Stimulated activated CD8-positive, alpha-beta memory T cell treated with anti-CD3 and anti-CD28 coated beads, Interleukin-4, amount 100 ng/mL, for 1 hour (primary cell): Measurements from ENCODE around the gene ZSCAN20.

ENCODE experiments used
- DNase-seq, 2 donors: peaks; one replicate each; pipeline ENCODE4 v3.0.0-alpha.2; 2020; ENCODE audit warnings: low read depth in 2 of 2, low spot score in 1 of 2

The ZSCAN20 gene

GRCh38 chr1:33472269-33472980 lies at the start of gene ZSCAN20:
Gene ZSCAN20, plus strand, starts transcription at chr1:33472645. Its CDS starts 6,644 bp downstream, at chr1:33479289.
- peak; percentile 61 to 69 for DNase-seq

- DNase-seq: no peak
Observed at GRCh38 chr1:33424205-33424604, 48.2 kb upstream of the ZSCAN20 start.

GRCh38 chr1:33424610-33425009 lies 47.8 kb upstream of the ZSCAN20 start:
- no peak for DNase-seq

- no peak for DNase-seq
Observed at GRCh38 chr1:33425900-33426299, 46.5 kb upstream of the ZSCAN20 start.

GRCh38 chr1:33426916-33427315 lies 45.5 kb upstream of the ZSCAN20 start:
- no peak for DNase-seq

- no peak for DNase-seq
Observed at GRCh38 chr1:33428661-33429060, 43.8 kb upstream of the ZSCAN20 start.

- DNase-seq: no peak
Observed at GRCh38 chr1:33429332-33429731, 43.1 kb upstream of the ZSCAN20 start.

GRCh38 chr1:33429856-33430691 lies 42.4 kb upstream of the ZSCAN20 start:
- no peak for DNase-seq

DNA sequence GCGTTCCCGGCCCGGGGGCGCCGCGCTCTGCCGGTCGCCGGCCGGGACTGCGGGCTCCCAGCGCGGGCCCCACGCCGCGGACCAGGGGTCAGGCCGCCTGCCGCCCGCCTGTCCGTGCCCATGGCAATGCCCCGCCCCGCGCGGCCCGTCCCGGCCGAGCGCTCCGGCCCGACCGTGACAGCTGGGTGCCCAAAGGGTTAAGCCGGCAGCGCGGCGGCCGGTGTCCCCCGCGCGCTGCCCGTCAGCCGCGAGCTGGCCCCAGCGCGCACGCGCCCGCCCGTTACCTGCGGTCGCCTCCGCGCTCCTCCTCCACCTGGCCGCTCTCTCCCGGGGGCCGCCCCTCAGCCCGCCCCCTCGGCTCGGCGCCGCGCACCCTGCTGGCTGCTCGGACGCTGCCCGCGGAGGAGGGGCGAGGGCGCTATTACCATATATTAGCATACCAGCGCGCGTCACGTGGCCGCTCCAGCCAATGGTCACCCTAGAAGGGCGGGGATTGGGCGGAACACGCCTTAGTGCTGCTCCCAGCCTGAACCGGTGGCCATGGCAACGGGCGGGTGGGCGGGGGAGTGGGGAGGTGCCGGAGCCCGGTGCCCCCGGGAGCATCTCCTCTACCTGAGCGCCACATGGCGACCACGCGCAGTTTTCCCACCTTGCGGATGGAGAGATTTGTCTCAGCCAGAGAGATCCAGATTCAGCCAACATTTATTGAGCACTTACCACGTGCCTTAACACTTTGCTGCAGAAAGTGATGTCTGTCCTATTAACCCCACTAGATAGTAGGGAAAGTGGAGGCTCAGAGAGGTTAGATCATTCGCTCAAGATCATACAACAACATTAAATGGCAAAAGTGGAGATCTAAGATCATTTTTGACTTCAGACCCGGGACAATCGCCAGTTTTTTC lies 41.5 kb upstream of the ZSCAN20 start, which contains the start of gene PHC2:
Gene PHC2 (minus strand): TSS at position 404 of the 902 bp plus-strand sequence. CDS start 55,556 bp downstream, outside the sequence.
- DNase-seq: peak; percentile 71 to 79

- DNase-seq: no peak
Observed at GRCh38 chr1:33433509-33434362, 38.7 kb upstream of the ZSCAN20 start.

- no peak for DNase-seq
Observed at GRCh38 chr1:33434363-33434750, 38.1 kb upstream of the ZSCAN20 start.

DNA sequence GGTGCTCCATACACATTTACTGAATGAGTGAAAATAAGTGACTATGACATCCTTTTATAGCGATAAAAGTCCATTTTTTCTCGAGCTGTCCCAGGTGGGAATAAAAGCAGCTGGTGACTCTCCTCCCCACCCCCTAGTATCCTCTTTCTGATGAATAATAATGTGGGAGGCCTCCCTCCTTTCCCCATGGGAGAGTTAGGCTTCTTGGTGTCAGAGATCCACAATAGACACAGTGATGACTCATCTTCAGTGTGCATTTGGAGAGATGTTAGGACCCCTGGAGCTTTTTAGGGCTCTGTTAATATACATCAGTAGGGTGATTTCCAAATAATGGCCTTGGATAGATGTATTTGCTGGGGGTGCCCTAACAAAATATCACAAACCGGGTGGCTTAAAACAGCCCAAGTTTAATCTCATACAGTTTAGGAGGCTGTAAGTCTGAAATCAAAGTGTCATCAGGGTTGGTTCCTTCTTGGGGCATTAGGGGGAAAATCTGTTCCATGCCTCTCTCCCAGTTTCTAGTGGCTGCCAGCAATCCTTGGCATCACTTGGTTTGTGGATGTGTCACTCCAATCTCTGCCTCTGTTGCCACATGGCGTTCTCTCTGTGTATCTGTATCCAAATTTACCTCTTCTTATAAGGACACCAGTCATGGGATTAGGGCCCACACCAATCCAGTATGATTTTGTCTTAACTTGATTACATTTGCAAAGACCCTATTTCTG lies 37.2 kb upstream of the ZSCAN20 start:
- no peak for DNase-seq

GRCh38 chr1:33436557-33437285 lies 35.7 kb upstream of the ZSCAN20 start:
- no peak for DNase-seq

DNA sequence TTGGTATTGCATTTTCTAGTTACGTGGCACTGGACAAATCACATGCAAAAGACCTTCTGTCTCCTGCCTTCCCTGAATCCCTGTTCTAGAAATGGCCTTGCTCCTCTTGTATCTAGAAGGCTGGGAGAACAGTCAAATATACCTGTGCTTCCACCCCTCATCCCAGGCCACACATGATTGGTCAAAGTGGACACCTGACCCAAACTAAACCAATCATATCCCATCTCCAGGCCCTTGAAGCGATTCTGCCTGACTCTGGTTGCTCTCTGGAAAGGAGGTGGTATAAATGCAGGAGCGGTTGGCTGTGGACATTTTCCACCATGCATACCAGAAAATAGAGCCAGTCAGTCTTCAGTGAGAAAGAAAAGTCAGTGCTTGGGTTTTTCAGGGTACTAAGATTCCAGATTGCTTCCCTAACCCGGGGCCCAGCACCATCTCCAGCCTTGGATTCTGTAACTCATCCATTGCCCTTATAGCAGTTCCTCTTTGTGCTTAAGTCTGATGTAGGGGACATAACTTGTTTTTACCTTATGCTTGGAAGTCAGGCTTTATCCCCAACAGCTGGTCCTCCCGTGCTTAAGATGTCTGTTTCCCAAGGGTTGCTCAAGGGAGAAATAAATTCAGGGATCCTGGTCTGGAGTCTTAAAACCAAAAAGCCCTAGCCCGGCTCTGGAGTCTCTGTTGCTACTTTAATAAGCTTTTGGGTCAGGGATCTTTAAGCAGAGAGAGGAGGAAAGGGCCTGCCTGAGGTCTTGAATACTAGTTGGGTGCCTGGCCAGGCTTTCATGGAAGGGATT lies 33.9 kb upstream of the ZSCAN20 start:
- no peak for DNase-seq

GRCh38 chr1:33439662-33440061 lies 32.8 kb upstream of the ZSCAN20 start:
- no peak for DNase-seq

DNA sequence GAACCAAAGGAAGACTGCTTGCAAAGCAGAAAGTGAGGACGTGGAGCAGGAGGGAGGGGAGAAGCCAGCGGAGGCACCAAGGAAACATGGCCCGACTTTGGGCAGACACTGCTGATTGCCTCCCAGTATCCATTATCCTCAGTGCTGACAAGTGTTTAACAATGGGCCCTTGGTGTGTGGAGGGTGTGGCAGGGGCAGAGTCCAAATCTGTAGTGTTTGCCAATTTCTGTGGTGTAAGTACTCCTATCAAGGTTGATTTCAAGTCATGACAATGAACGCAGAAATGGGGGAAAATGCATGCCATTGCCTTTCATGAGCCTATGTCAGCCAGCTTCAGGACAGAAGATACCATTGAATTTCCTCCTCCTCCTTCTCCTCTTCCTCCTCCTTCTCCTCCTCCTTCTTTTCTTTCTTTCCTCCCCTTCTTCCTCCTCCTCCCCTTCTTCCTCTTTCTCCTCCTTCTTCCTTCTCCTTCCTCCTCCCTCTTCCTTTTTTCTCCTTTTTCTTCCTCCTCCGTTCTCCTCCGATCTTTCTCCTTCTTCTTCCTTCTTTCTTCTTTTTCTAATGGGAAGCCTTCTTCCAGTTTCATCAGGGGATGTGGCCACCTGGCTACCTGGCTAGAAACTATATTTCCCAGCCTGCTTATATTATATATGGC lies 31.2 kb upstream of the ZSCAN20 start:
- no peak for DNase-seq

DNA sequence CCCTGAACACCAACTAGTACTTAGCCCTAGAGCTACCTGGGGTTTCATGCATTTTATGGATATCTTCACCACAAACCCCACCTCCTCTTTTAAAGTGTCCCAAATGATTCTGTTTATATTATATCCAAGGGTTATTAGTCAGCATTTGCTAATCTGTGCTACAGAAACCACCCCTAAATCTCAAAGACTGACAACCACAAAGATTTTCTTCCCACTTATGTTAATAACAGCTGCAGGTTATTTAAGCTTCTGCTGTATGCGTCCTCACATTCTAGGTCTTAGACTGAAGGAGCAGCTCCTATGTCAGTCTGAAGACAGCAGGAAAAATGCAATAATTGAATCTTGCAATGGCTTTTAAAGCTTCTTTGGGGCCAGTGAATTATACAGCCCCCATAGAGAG lies 30.3 kb upstream of the ZSCAN20 start:
- no peak for DNase-seq
